Epithelial cell of proximal tubule (primary cell): Measurements from ENCODE around the gene MOB3B. TPM values are rescaled to one million over a fixed set of nuclear protein-coding genes. Genes with fewer than 3 reads are reported as not detected.

ENCODE experiments used
- DNase-seq: peaks from one replicate; pipeline ENCODE4 v3.0.0-alpha.2; 2011; ENCODE audit warnings: low read depth
- H3K4me3 ChIP-seq: 2 replicates; pipeline ENCODE4 v1.5.1; 2011; ENCODE audit warnings: low read depth, mild to moderate bottlenecking, low read length
- total RNA-seq: library from RNA; depleted of rRNA; stranded (reverse); fragments of >200 nt; gene quantifications from 2 replicates; pipeline ENCODE4 v1.2.3, GENCODE V29; 2015
- TF ChIP-seq, protein P1 (sequence below): conservative IDR thresholded peaks from 2 replicates; pipeline ENCODE4 v1.5.1; 2012; ENCODE audit warnings: low read depth, mild to moderate bottlenecking, low read length

Gene MOB3B
- total RNA-seq, 1 donor from 2014 or later, result 2.9 TPM

DNA sequence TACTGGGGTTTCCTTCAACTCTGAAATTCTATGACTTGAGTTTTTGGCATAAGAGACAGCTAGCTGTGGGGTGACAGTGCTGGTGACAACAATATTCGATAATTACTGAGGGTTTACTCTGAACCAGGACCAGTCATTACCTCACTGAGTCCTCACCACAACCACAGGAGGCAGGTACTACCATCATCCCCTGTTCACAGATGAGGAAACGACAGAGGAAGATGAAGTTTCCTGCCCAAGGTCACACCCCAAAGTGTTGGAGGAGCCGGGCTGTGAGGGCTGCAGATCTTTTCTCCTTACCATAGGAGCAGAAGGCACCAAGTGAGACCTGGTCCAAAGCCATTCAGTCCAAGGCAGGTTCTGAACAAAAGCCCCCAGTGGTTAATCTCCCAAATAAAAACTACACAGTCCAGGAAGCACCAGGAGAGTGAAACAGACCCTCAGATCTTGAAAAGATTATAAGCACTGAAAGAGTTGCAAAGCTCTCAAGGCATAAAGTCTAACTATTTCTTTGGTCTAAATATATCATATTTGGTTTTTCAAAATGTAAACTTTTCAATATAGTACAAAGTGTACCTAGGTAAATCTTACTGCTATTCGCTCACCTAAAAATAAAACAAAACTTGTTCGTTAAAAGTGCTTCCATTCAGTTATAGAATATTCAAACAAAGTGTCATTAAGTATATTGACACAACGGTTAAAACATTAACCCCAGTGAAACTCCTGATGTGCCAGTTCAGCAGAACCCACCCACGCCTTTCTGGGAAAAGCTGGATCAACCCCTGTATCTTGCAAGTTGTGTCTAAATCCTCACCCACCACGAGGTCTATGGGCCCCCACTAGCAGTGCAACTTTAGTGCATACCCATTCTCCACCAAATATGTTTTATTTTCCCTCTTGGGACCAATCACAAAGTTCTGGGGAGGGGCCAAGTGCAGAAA, 150.0 kb downstream of the MOB3B start:
- TF ChIP-seq, protein P1, sequence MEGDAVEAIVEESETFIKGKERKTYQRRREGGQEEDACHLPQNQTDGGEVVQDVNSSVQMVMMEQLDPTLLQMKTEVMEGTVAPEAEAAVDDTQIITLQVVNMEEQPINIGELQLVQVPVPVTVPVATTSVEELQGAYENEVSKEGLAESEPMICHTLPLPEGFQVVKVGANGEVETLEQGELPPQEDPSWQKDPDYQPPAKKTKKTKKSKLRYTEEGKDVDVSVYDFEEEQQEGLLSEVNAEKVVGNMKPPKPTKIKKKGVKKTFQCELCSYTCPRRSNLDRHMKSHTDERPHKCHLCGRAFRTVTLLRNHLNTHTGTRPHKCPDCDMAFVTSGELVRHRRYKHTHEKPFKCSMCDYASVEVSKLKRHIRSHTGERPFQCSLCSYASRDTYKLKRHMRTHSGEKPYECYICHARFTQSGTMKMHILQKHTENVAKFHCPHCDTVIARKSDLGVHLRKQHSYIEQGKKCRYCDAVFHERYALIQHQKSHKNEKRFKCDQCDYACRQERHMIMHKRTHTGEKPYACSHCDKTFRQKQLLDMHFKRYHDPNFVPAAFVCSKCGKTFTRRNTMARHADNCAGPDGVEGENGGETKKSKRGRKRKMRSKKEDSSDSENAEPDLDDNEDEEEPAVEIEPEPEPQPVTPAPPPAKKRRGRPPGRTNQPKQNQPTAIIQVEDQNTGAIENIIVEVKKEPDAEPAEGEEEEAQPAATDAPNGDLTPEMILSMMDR, result no peak
- DNase-seq, result no peak
- no peak overlapping the region for H3K4me3 ChIP-seq

DNA sequence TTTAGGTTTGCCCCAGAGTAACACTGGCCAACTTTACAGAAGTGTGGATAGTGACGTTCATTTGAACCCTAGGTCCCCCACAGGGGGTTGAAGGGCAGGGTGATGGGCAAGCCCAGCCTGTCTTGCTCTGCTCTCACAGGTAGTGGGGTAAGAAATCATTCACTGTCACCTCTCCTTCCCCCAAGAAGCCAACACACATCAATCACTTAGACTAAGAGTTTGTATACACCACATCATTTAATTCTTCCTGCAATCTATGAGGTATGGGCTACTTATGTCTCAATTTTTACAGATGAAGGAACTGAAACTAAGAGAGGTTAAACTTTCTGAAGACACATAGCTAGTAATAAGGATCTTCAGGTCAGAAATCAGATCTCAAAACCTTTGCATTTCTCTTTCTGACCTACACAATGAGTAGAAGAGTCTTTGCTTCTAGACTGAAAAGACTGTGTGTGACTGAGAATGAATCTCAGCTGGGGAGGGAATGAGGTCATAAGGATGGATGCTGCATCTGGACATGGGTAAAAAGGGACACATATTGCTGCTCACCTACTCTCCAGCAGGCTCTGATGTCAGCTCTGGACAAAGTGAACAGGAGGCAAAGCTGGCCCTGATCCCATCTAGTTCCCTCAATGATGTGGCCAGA, 151.7 kb downstream of the MOB3B start:
- no peak overlapping the region for H3K4me3 ChIP-seq
- TF ChIP-seq, protein P1, result no peak
- DNase-seq, result no peak

DNA sequence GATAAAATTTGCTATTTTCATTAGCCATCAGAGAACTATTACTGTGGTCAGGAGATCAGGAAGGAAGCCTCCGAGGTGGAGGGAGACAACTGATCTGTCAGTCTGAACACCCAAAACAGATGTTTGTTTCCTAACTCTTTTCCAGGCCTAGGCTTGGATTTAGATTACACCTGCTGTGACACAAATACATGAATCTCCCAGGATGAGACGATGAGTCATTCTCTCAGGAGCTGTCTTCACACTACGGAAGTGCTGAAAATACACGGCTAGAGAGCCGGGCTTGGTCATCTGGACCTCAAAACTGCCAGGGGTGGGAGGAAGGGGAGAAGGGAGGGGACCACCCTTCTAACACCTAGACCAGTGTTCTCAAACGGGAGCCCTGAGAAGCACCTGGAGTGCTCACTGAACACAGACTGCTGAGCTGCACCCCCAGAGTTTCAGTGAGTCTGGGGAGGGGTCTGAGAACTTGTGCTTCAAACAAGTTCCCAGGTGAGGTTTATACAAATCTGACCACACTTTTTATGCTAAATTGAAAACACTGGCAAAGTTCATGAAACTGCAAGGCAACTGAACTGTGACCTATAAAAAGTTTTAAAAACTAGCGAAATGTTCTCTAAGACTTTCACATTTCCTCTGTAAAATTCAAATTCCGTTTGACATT, 152.3 kb downstream of the MOB3B start:
- H3K4me3 ChIP-seq, result no peak overlapping the region
- TF ChIP-seq, protein P1, result no peak
- DNase-seq, result no peak

DNA sequence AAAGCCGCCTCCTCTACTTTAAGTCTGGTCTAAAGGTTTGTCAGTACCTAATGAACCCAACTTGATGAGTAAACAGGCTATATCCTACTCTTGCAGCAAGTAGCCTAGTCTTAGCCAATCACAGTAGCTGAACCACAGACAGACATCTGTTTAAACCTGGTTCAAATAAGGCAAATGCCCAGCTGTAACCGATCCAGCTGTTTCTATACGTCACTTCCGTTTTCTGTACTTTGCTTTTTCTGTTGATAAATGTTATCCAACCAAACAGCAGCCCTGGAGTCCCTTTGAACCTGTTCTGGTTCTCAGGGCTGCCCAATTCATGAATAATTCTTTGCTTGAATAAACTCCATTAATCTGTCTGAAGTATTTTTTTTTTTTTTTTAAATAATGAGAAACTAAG, 155.8 kb downstream of the MOB3B start:
- no peak for DNase-seq
- H3K4me3 ChIP-seq, result no peak overlapping the region
- TF ChIP-seq, protein P1, result no peak

DNA sequence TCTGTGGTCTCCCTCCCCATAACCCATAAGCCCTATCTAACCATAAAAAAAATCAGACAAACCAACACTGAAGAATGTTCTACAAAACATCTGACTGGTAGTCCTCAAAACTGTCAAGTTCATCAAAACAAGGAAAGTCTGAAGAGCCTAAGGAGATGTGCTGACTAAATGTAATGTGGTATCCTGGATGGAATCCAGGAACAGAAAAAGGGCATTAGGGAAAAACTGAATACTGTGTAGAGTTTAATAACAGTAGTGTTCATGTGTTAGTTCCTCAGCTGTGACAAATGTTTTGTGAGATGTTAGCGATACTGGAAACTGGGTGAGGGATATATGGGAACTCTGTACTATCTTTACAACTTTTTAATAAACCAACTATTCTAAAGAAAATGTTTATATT, 157.0 kb downstream of the MOB3B start:
- H3K4me3 ChIP-seq, result no peak overlapping the region
- no peak for DNase-seq
- TF ChIP-seq, protein P1, result no peak

DNA sequence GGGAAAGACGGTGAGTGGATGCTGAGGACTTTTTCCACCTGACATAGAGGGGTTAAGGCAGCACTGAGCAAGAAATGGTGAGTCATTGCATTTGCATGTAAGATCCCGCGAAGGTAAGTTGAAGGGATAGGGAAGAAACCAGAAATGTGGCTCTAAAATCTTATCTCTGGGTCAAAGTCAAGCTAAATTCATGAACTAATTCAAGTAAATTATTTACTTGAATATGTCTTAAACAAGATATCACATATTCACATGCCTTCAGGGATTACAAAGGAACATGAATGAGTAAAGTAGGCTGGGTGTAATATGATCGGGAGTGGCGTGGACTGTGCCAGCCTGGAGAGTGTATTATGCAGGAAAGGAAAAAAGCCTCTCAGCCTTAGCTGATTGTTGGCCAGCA, 158.2 kb downstream of the MOB3B start:
- peak overlapping the region; percentile 12 for H3K4me3 ChIP-seq
- TF ChIP-seq, protein P1, result no peak
- DNase-seq, result no peak
